Measurements from ENCODE around the gene HPGD. TPM values are rescaled to one million over a fixed set of nuclear protein-coding genes. Genes with fewer than 3 reads are reported as not detected.

Gene HPGD
- polyA plus RNA-seq, 1 of the 3 experiments (the other 2 are of a cell fraction): not detected

- DNase-seq: no peak
- Histone ChIP-seq H3K27me3 (ENCODE audit: insufficient read depth) (no peaks in the 10 kb centered on the region), H3K4me1 (ENCODE audit: control insufficient read depth in 1 of 2, insufficient read depth in 2 of 2, low read depth in 1 of 2, low read length in 1 of 2) (no peaks in the 10 kb centered on the region), H2AFZ (ENCODE audit: low read depth) (no peak overlapping the region), H4K20me1 (ENCODE audit: insufficient read depth) (no peaks in the 10 kb centered on the region), H3K27ac (ENCODE audit: low read depth in 2 of 2, low read length in 1 of 2) (no peak overlapping the region), H3K4me3 (ENCODE audit: low read depth in 2 of 2, low read length in 1 of 2) (no peak overlapping the region), H3K9ac (no peak overlapping the region), H3K9me2 (no peaks in the 10 kb centered on the region), H3K36me3 (replicated peaks in 1 of 2; ENCODE audit: control insufficient read depth in 1 of 2, insufficient read depth in 2 of 2, low read length in 1 of 2) (no peaks in the 10 kb centered on the region), H3K79me2 (ENCODE audit: insufficient read depth) (no peaks in the 10 kb centered on the region), H3K9me3 (no peaks in the 10 kb centered on the region), H3K4me2 (no peak overlapping the region), H3F3A (replicated peaks; ENCODE audit: insufficient read depth) (no peaks in the 10 kb centered on the region)
- ChIA-PET POLR2A (no interaction called here), CTCF (no interaction called here)
- WGBS (ENCODE audit: low lambda C conversion rate): 17% methylated on average over 3 of the region's 3 CpGs
- TF ChIP-seq, protein P1, sequence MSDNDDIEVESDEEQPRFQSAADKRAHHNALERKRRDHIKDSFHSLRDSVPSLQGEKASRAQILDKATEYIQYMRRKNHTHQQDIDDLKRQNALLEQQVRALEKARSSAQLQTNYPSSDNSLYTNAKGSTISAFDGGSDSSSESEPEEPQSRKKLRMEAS (IDR thresholded peaks at IDR 0.05; ENCODE audit: low read depth): no peak
- TF ChIP-seq GATA2 (CRISPR knock-in tag; IDR thresholded peaks at IDR 0.05): no peak
- TF ChIP-seq GABPA (IDR thresholded peaks at IDR 0.05; ENCODE audit: low read depth): no peak
- TF ChIP-seq RAD21 (IDR thresholded peaks at IDR 0.05; ENCODE audit: low read length): no peak
- no peak for TF ChIP-seq FOXM1 (IDR thresholded peaks at IDR 0.05; ENCODE audit: low read depth)
- TF ChIP-seq USF1 (IDR thresholded peaks at IDR 0.05; ENCODE audit: borderline replicate concordance, low read depth): no peak
- no peak for TF ChIP-seq RCOR1 (IDR thresholded peaks at IDR 0.05; ENCODE audit: low read length)
- no peak for TF ChIP-seq CHD2 (IDR thresholded peaks at IDR 0.05; ENCODE audit: low read length, partially characterized antibody)
- TF ChIP-seq NRF1 (IDR thresholded peaks at IDR 0.05; ENCODE audit: low read depth, low read length): no peak
- no peak for TF ChIP-seq POLR2AphosphoS5 (IDR thresholded peaks at IDR 0.05; ENCODE audit: low read depth, low read length)
- TF ChIP-seq JUND (IDR thresholded peaks at IDR 0.05): no peak
- TF ChIP-seq TAF1 (IDR thresholded peaks at IDR 0.05; ENCODE audit: borderline replicate concordance, low read depth, low read length): no peak
- no peak for TF ChIP-seq RFX5 (IDR thresholded peaks at IDR 0.05; ENCODE audit: low read length)
- TF ChIP-seq TEAD4 (IDR thresholded peaks at IDR 0.05; ENCODE audit: borderline replicate concordance, insufficient read depth): no peak
- TF ChIP-seq ELF1 (IDR thresholded peaks at IDR 0.05): no peak
- no peak for TF ChIP-seq IRF3 (IDR thresholded peaks at IDR 0.05; ENCODE audit: low read depth, low read length)
- no peak for TF ChIP-seq MXI1 (IDR thresholded peaks at IDR 0.05; ENCODE audit: low read depth, low read length)
Measured at GRCh38 chr4:174537634-174538033, 15.3 kb upstream of the HPGD start.

- no peak overlapping the region for H3K4me3 ChIP-seq (ENCODE audit: low read depth in 2 of 2, low read length in 1 of 2)
- no peak overlapping the region for H2AFZ ChIP-seq (ENCODE audit: low read depth)
- no peak overlapping the region for H3K27ac ChIP-seq (ENCODE audit: low read depth in 2 of 2, low read length in 1 of 2)
- TF ChIP-seq ELF1 (IDR thresholded peaks at IDR 0.05): no peak
- no peak for TF ChIP-seq USF1 (IDR thresholded peaks at IDR 0.05; ENCODE audit: borderline replicate concordance, low read depth)
- WGBS (ENCODE audit: low lambda C conversion rate): 32% methylated on average over 3 of the region's 3 CpGs
- no peaks in the 10 kb centered on the region for H3K79me2 ChIP-seq (ENCODE audit: insufficient read depth)
- H3K27me3 ChIP-seq (ENCODE audit: insufficient read depth): no peaks in the 10 kb centered on the region
- no peak for DNase-seq
- H3K4me1 ChIP-seq (ENCODE audit: control insufficient read depth in 1 of 2, insufficient read depth in 2 of 2, low read depth in 1 of 2, low read length in 1 of 2): no peaks in the 10 kb centered on the region
- no peaks in the 10 kb centered on the region for H3K36me3 ChIP-seq (replicated peaks in 1 of 2; ENCODE audit: control insufficient read depth in 1 of 2, insufficient read depth in 2 of 2, low read length in 1 of 2)
- ChIA-PET CTCF (no interaction called here), POLR2A (no interaction called here)
- no peaks in the 10 kb centered on the region for H3F3A ChIP-seq (replicated peaks; ENCODE audit: insufficient read depth)
- no peak overlapping the region for H3K4me2 ChIP-seq
- H3K9me2 ChIP-seq: no peaks in the 10 kb centered on the region
- H3K9ac ChIP-seq: no peak overlapping the region
- H3K9me3 ChIP-seq: no peaks in the 10 kb centered on the region
- H4K20me1 ChIP-seq (ENCODE audit: insufficient read depth): no peaks in the 10 kb centered on the region
Measured at GRCh38 chr4:174534461-174534860, 12.2 kb upstream of the HPGD start.

Measured in SK-N-SH (cell line).